Hippocampal formation (tissue), 2 donors: ENCODE measurements around the gene CLIC2.

ENCODE experiments used
- DNase-seq, 2 donors: peaks; one replicate each; lab custom pipeline; 2025; lab: John Stamatoyannopoulos, UW

The CLIC2 gene

GRCh38 chrX:155262970-155263754, 71.3 kb downstream of the CLIC2 start:
- DNase-seq: no peak

DNA sequence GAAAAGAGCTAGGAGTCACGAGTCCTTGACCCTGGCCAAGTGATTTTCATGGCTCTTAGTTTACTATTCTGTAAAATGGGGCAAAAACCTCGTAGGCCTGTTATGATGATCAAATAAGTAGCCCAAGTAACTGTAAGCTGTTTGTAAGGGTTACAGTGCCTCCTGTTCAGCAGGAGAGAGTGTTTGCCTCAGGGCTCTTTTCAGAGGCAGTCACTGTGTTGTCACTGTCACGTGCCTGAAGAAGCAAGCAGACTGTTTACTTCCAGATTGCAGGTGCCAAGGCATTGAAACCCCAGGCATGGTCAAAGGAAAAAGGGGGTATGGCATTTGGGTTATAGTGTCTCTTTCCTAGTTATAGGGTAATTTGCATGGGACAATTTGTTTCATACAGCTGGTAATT, 74.7 kb downstream of the CLIC2 start:
- DNase-seq: no peak

DNA sequence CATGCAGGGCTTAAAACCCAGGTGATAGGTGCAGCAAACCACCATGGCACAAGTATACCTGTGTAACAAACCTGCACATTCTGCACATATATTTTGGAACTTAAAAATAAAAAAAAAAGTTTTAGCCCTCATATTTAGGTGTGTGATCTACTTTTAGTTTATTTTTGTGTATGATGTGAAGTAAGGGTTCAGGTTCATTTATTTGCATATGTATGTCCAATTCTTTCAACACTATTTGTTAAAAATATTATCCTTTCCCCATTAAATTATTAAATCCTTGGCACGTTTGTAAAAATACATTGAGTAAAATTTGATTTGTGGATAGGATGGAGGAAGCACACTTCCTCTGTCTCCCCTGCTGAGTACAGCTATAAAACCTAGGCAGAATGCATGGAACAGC, 83.0 kb downstream of the CLIC2 start:
- no peak for DNase-seq

DNA sequence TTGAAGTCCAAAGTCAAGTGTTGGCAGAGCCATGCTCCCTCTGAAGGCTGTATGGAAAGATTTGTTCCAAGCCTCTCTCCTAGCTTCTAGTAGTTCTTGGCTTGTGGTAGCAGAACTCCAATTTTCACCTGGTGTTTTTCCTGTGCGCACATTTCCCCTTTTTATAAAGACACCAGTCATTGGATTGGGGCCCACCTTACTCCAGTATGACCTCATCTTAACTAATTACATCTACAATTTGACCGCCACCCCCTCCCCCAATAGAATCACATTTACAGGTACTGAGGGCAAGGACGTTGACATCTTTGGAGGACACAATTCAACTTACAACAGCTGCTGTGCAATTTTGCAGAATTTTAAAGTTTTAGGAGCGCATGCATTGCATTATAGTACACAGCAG, 86.9 kb downstream of the CLIC2 start:
- no peak for DNase-seq

DNA sequence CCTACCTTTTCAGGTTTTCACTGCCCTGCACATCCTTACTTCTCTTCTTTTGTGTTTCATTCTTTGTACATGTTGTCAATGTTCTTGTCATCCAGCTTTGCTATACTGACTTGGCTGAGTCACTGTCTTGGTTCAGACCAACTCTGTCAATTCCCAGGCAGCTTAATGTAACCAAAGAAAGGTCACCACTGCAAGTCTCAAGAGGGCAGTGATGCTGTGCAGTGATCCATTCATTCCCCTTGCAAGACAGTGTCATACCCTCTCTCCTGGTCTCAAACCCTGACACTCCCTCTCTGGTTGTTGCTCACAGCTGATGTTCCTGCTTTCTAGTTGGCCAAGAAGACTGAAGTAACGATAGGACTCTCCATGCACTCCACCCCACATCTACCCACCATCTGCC, 87.7 kb downstream of the CLIC2 start:
- DNase-seq: no peak

GRCh38 chrX:155242300-155242699, 92.1 kb downstream of the CLIC2 start:
- DNase-seq: no peak

DNA sequence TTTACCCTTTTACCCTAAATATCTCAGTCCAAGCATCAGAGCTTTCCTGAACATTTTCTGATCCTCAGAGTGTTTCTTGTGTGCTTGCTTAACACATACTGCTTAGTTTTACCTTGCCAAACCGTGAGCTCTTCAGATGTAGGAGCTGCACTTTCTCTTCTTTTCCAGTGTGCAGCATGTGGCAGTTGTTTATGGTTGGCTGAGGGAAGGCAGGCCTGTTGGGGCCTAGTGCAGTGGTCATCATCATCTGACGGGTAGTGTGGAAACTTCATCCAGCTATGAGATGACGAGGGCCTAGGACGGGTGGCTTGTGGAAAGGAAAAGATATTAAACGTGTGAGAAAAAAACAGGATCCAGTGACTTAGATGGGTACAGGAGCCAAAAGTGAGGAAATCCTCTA, 96.7 kb downstream of the CLIC2 start:
- DNase-seq: no peak

GRCh38 chrX:155235891-155236290, 98.5 kb downstream of the CLIC2 start:
- no peak for DNase-seq

- DNase-seq: no peak
Observed at GRCh38 chrX:155231163-155231562, 103.3 kb downstream of the CLIC2 start.
